ENCODE measurements around the gene U2AF1L4.

Gene U2AF1L4

GRCh38 chr19:35757231-35757748 is 12.1 kb upstream of the U2AF1L4 start:
- no peak for DNase-seq (ENCODE audit: low read depth in 3 of 3)

- DNase-seq (ENCODE audit: low read depth in 3 of 3), result no peak
Measured at GRCh38 chr19:35756377-35757230, 11.4 kb upstream of the U2AF1L4 start, which contains the start of gene HSPB6. TSS of gene HSPB6 (minus strand) at chr19:35757029. CDS start at chr19:35757008, 21 bp downstream.

GRCh38 chr19:35755550-35756376 is 10.5 kb upstream of the U2AF1L4 start:
- no peak for DNase-seq (ENCODE audit: low read depth in 3 of 3)

- no peak for DNase-seq (ENCODE audit: low read depth in 3 of 3)
Measured at GRCh38 chr19:35755131-35755549, 9.9 kb upstream of the U2AF1L4 start.

- no peak for DNase-seq (ENCODE audit: low read depth in 3 of 3)
Measured at GRCh38 chr19:35754370-35755130, 9.3 kb upstream of the U2AF1L4 start.

- DNase-seq (ENCODE audit: low read depth in 3 of 3), result no peak
Measured at GRCh38 chr19:35753634-35754369, 8.6 kb upstream of the U2AF1L4 start.

GRCh38 chr19:35752746-35753350 is 7.6 kb upstream of the U2AF1L4 start:
- DNase-seq (ENCODE audit: low read depth in 3 of 3), result no peak

DNA sequence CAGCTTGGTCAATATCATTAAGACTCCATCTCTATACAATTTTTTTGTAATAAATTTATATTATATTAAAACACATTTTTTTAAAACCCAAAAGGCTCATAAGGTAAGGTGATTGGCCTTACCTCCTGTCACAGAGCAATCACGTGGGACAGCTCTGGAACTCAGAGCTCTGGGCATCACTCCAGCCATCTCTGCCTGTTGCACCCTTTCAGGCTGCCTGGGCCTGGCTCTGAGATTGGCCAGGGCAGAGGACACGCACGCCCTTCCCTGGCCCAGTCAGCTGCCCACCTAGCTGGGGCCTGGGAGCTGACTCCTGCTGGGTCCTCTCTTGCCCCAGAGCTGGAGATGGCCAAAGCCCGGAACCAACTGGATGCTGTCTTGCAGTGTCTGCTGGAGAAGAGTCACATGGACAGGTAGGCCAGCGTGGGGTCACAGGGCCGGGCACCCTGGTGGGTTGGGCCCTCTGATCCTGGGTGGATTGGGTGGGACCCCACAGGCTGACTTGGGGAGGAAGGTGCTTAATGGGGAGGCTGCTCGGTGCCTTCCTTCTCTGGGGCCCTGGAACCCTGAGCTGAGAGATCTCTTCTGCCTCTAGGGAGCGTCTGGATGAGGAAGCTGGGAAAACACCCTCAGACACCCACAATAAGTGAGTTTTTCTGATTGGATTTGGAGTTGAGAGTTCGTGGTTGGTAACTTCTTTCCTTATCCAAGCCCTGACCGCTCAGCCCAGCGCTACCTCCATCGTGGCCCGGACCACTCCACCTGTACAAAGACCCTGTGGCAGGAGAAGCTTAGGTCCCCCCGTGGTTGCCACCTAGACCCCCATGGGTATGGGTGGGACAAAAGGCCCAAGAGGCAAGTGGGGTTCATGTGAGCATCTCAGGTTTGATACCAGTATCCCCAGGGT is 6.9 kb upstream of the U2AF1L4 start:
- no peak for DNase-seq (ENCODE audit: low read depth in 3 of 3)

DNA sequence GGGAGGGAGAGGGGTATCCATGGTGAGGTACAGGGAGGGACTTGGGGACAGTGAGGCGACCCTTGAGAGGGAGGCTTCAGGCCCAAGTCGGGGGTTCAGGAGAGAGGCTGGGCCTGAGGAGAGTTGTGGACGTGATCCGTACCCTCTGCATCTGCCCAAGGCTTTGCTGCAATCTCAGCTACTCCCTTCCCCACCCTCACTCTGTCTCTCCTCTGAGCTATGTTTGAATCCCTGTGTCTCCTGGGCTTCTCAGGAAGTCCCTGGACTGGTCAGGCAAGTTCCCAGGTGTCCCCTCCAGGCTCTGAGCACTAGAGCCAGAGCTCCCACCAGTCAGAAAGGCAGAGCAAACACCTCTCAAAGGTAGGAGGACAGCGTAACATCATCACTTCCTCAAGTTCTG is 4.9 kb upstream of the U2AF1L4 start:
- DNase-seq (ENCODE audit: low read depth in 3 of 3), result no peak

DNA sequence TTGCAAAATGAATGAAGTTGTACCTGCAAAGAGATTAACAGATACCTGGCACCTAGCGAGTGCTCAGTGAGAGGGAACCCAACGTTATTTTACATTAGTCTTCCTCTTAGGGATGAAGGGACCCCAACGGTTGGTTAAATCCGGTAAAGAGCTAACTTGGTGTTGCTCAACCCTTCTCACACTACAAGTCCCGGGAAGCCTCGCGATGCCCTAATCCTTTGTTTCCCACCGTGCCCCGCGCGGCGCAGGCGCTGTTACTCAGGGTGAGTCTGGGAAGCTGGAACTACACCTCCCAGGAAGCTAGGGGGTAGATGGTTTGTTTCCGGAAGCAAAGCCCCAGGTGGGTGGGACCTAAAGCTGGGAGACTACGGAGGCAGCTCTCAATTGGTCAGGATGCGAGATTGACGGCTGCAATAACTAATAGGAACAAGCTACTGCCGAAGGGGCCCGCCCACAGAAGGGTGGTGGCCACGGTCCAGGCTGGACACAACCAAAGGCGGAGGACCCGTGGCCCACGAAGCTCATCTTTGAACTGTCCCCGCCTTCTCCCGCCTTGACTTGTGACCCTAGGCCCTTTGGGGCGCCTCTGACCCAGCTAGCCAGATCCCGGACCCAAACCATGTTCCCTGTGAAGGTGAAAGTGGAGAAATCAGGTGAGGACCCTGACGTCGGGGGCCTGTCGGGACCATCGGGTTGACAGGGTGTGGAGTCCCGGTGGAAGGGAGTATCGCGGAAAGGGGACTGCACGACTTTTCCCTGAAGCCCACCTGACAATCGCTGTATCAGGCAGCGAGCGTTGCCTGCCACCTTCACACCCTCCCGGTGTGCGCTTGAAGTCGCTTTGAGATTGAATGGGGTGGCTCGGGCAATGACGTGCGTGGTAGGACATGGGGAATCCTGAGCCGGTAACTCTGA is 3.1 kb upstream of the U2AF1L4 start, which contains the start of gene LIN37:
Gene LIN37 (plus strand): TSS at position 471 of the 915 bp plus-strand sequence. CDS start 149 bp downstream, at position 620.
- peak; percentile 96 to 98 (median 96) for DNase-seq (ENCODE audit: low read depth in 3 of 3)

- DNase-seq (ENCODE audit: low read depth in 3 of 3), result no peak
Measured at GRCh38 chr19:35746531-35746930, 1.3 kb upstream of the U2AF1L4 start.

GRCh38 chr19:35746087-35746462 is 857 bp upstream of the U2AF1L4 start:
- no peak for DNase-seq (ENCODE audit: low read depth in 3 of 3)

DNA sequence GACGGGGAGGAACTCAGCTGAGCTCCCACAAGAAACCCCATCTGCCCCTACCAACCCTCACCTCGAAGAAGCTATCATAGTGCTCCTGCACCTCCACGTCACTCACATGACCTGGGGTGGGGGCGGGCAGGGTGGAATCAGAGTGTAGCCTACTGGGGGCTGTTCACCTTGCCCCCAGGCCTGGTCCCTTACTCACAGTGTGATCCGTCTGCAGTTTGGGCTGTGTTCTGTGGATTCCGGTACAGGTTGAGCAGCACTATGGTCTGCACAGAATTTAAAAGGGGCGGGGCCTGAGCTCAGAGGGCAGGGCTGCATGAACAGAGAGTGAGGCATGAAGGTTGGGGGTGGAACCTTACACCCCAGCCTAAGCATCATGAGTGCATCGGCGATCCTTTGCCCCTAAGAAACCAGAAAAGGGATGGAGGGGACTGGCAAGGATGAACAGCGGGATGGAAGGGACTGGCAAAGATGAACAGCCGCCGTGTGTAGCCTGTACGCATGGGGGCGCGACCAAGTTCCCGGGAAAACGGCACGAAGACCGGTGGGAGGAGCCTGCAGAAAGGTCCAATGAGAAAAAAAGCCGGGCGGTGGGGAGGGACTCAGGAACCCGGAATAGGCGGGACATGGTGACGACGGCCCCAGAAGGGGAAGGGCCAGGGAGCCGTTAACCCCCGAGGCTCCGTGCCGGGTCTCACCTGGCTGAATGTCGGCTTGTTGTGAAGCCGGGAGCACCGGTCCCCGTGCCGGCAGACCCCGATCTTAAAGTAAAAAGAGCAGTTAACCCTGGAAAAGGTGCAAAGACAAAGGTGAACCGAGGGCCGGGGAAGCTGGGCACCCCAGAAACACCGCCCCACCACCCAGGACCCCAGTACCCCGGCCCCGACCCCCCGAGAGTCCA is 539 bp downstream of the U2AF1L4 start:
- DNase-seq (ENCODE audit: low read depth in 3 of 3), result peak; percentile 88 to 92 (median 89)

DNA sequence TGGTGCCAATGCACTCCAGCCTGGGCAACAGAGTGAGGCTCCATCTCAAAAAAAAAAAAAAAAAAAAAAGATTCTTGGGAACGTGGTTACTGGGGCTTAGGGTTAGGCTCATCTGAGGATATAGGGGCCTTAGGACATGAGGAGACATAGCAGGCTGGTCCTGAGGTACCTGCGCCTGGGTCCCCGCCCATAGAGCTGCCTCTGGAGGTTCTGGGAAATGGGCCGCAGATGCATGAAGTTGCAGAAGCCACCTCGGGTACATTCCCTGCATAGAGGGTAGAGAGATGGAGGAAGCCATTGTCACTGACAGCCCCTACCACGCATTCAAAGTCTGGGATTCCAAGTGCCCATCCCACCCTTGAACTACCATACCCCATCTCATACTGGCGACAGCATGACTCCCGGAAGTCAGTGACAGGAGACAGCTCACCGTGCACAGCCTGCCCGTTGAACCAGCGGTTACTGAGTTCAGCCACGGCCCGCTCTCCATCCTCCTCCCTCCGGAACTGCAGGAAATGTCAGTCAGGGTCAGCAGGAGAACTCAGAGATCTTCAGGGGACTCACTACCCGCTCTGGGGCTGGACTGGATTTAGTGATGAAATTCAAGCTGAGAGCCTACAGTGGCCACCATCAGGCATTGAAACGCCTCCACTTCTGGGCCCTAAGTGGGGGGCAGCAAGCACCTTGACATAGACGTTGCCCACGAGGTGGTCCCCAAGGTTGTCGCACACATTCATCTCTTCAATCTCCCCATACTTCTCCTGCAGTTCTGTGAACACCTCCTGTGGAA is 1.4 kb downstream of the U2AF1L4 start:
- DNase-seq (ENCODE audit: low read depth in 3 of 3), result no peak

- peak in 1 of 3 donors; percentile 75 for DNase-seq (ENCODE audit: low read depth in 3 of 3)
Measured at GRCh38 chr19:35742121-35742724, 3.0 kb downstream of the U2AF1L4 start, which contains the start of gene IGFLR1. TSS of gene IGFLR1 (minus strand) at chr19:35742452. CDS start at chr19:35741180, 1,272 bp downstream.

DNA sequence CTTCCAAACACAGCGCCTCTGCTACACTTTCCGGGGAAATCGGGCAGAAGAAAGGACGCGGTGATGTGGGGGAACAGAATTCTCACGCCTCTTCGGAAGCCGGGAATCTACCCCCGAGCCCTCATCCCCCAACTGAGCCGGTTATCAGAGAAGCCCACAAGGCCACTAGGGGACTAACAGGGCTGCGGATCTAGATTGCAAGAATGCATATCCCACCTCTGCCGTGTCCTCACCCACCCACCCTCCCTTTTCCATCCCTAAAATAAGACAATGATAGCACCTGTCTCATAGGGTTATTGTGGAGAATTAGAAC is 4.1 kb downstream of the U2AF1L4 start:
- DNase-seq (ENCODE audit: low read depth in 3 of 3), result no peak
